MCF 10A (cell line): Measurements from ENCODE around the gene STAT4. TPM values are rescaled to one million over a fixed set of nuclear protein-coding genes. Genes with fewer than 3 reads are reported as not detected.

ENCODE experiments used
- BruUV-seq: library from RNA; stranded (reverse); fragments of 400-500 nt; replicated peaks from 2 replicates; lab custom pipeline; 2021; lab: Mats Ljungman, UMichigan
- CTCF ChIA-PET: fragments of 300-600 bp; sonication (Branson Sonifier 250); formaldehyde crosslinking; extraction: SDS; loops from one replicate; lab custom pipeline; 2021; ENCODE audit warnings: antibody characterized with exemption, inconsistent platforms; lab: Yijun Ruan, JAX
- POLR2A ChIA-PET: fragments of 300-600, 350-650 bp; sonication (Branson Sonifier 250); formaldehyde crosslinking; extraction: SDS; loops from one replicate; lab custom pipeline; 2020; ENCODE audit warnings: antibody characterized with exemption, inconsistent platforms; lab: Yijun Ruan, JAX
- DNase-seq: peaks from one replicate; pipeline ENCODE4 v3.0.0-alpha.2; 2018; ENCODE audit not compliant: unreplicated experiment
- H3K27ac Mint-ChIP-seq: one replicate; pipeline ENCODE4 v1.8.0; 2022; ENCODE audit warnings: mild to moderate bottlenecking, low read depth, mixed read lengths; ENCODE audit not compliant: unreplicated experiment
- H3K27me3 Mint-ChIP-seq: one replicate; pipeline ENCODE4 v1.8.0; 2022; ENCODE audit warnings: mixed read lengths; ENCODE audit not compliant: insufficient read depth, unreplicated experiment
- H3K36me3 Mint-ChIP-seq: one replicate; pipeline ENCODE4 v1.8.0; 2022; ENCODE audit warnings: mild to moderate bottlenecking, moderate library complexity, mixed read lengths; ENCODE audit not compliant: insufficient read depth, unreplicated experiment
- H3K4me1 Mint-ChIP-seq: one replicate; pipeline ENCODE4 v1.8.0; 2022; ENCODE audit warnings: mixed read lengths; ENCODE audit not compliant: insufficient read depth, unreplicated experiment
- H3K4me3 Mint-ChIP-seq: one replicate; pipeline ENCODE4 v1.8.0; 2022; ENCODE audit warnings: mild to moderate bottlenecking, moderate library complexity, mixed read lengths; ENCODE audit not compliant: unreplicated experiment
- H3K9me3 Mint-ChIP-seq: one replicate; pipeline ENCODE4 v1.8.0; 2022; ENCODE audit warnings: mixed read lengths; ENCODE audit not compliant: unreplicated experiment
- intact Hi-C: fragments of 100-400 bp; cut with micrococcal nuclease; formaldehyde crosslinking; loops from 2 replicates; pipeline ENCODE4 v1.14.1; 2022
- total RNA-seq: library from RNA; stranded (reverse); gene quantifications from 2 replicates; pipeline ENCODE4 v1.2.3, GENCODE V29; 2022
- TF ChIP-seq, protein P1 (sequence below): fragments of 200-600 bp; IDR thresholded peaks from one replicate; pipeline ENCODE4 v1.8.0; 2022; ENCODE audit warnings: antibody characterized with exemption, mild to moderate bottlenecking; ENCODE audit not compliant: unreplicated experiment

The STAT4 gene
- total RNA-seq, 1 experiment from 2014 or later: 1.4 TPM

DNA sequence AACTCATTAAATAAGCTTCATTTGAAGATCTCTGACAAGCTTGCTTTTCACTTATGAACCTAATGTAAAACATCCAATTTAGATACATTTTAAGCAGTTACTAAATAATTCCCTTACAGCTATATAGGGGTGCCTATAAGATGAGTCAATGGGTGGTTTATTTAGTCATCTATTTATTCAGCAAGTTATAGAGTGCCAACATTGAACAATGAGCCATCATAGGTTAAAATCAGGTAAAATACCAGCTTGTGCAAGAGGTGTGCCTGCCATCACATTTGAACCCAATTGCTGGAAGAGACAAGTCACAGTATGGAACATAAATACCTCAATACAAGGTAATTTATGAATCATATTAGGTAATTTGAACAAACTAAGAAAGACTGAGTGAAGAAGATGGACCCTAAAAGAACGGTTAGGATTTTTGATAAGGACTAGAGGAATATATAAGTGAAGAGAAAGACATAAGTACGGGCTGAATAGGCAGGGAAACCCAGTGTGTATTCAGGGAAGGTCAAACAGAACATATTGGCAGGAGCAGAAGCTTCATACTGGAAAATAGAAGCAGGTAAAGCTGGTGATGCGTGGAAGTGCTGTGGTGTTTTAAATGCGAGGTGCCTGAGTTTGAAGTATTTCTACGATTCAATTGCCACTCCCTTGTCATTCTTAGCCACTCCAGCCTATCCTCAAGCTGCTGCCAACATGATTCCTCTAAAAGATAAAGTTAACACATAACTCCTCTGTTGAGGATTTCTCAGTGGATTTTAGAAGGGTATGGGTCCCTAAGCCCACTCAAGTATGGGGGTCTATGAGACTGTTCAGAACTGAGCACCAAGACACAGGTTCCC, 18.9 kb upstream of the STAT4 start:
- ChIA-PET POLR2A (interaction anchor here (0.9 to 10.2 kb wide), 11 partner anchors 9 to 332 kb away, joined by 3 to 144 read pairs (median 7); partner anchors contain the start of gene MYO1B), CTCF (interaction anchor here (0.5 to 5.6 kb wide), 12 partner anchors 14 to 369 kb away, joined by 3 to 30 read pairs (median 4); no protein-coding TSS in a partner anchor)
- peak; percentile 89 for DNase-seq
- intact Hi-C loops: loop anchor here (2.0 kb wide), 1 partner anchor 33 kb away; no protein-coding TSS in a partner anchor
- Mint-ChIP-seq H3K4me1 (peaks cover 74% of the 10 kb centered on the region), H3K9me3 (no peaks in the 10 kb centered on the region), H3K4me3 (peak overlapping the region; percentile 9), H3K36me3 (no peaks in the 10 kb centered on the region), H3K27me3 (no peaks in the 10 kb centered on the region), H3K27ac (peak overlapping the region; percentile 75)
- TF ChIP-seq, protein P1, sequence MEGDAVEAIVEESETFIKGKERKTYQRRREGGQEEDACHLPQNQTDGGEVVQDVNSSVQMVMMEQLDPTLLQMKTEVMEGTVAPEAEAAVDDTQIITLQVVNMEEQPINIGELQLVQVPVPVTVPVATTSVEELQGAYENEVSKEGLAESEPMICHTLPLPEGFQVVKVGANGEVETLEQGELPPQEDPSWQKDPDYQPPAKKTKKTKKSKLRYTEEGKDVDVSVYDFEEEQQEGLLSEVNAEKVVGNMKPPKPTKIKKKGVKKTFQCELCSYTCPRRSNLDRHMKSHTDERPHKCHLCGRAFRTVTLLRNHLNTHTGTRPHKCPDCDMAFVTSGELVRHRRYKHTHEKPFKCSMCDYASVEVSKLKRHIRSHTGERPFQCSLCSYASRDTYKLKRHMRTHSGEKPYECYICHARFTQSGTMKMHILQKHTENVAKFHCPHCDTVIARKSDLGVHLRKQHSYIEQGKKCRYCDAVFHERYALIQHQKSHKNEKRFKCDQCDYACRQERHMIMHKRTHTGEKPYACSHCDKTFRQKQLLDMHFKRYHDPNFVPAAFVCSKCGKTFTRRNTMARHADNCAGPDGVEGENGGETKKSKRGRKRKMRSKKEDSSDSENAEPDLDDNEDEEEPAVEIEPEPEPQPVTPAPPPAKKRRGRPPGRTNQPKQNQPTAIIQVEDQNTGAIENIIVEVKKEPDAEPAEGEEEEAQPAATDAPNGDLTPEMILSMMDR: no peak
- BruUV-seq: TSS peak; percentile 86

DNA sequence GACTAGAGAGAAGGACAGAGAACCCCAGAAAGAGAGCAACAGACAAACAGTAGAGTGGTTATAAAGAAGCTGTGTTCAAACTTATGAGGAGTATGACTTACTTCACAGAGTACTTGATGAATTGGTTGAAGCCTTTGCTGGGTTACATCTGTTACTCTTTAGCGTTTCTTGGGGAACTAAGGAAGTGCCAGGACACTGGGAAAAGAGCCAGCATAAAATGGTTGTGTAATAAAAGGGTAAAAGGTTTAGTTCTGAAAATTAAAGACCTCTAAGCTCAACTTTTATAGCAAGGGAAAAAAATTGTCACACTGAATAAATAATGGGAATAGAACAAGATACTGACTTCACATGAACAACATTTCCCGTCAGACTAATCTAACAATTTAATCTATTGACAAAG, 17.0 kb upstream of the STAT4 start:
- POLR2A ChIA-PET: interaction anchor here (0.7 to 10.2 kb wide), 9 partner anchors 9 to 207 kb away, joined by 3 to 144 read pairs (median 4); partner anchors contain the start of gene MYO1B
- peaks cover 58% of the 10 kb centered on the region for H3K4me1 Mint-ChIP-seq

DNA sequence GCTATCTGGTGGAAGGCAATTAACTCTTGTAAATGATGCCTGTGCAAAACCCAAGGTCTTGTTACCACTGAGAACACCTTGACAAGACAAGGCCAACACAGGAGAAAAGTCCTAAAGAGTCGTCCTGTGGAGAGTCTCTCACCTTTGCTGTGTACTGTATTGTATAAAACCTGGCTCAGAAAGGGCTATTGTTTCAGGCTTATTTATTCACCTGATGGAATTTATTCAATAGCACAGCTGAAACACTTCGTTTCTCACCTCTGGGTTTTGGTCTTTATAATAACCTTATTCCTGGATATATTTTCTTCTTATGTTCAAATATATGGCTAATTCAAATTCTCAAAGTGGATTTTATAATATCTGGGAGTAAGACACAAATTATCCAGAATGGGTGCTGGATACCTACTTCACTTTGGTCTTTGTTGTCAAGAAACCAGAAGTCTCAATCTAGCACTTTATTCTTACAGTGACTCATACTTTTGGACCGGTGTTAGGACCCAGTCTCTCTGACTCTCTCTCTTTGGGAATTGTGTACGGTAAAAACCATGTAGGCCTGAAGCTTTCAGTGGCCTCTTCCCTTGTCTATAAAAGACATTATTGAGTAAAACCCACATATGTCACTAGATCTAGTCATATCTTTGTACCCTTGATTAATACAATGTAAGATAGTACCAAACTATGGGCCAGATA, 16.1 kb upstream of the STAT4 start:
- peaks cover 49% of the 10 kb centered on the region for H3K4me1 Mint-ChIP-seq
- H3K4me3 Mint-ChIP-seq: no peak overlapping the region
- TF ChIP-seq, protein P1: no peak
- H3K27ac Mint-ChIP-seq: peak overlapping the region; percentile 88
- no peaks in the 10 kb centered on the region for H3K36me3 Mint-ChIP-seq
- CTCF ChIA-PET: interaction anchor here (0.6 to 11.4 kb wide), 20 partner anchors 11 to 387 kb away, joined by 3 to 222 read pairs (median 6); partner anchors contain the start of gene STAT4
- POLR2A ChIA-PET: interaction anchor here (0.6 to 10.2 kb wide), 16 partner anchors 8 to 355 kb away, joined by 3 to 144 read pairs (median 4); partner anchors contain the start of gene MYO1B
- no peaks in the 10 kb centered on the region for H3K27me3 Mint-ChIP-seq
- intact Hi-C loops: no loop called here
- peak; percentile 55 for DNase-seq
- BruUV-seq: no TSS peak
- no peaks in the 10 kb centered on the region for H3K9me3 Mint-ChIP-seq

More for the DNA sequence above, 17.0 kb upstream of the STAT4 start:
- intact Hi-C loops: no loop called here
- Mint-ChIP-seq H3K27me3 (no peaks in the 10 kb centered on the region), H3K9me3 (no peaks in the 10 kb centered on the region), H3K27ac (peak overlapping the region; percentile 88), H3K4me3 (peak overlapping the region; percentile 28), H3K36me3 (no peaks in the 10 kb centered on the region)
- no TSS peak for BruUV-seq
- TF ChIP-seq, protein P1: no peak
- DNase-seq: peak; percentile 91
- CTCF ChIA-PET: interaction anchor here (0.6 to 11.4 kb wide), 11 partner anchors 13 to 736 kb away, joined by 3 to 222 read pairs (median 3); partner anchors contain the start of gene MYO1B
